ENCODE measurements around the gene GPR137B.

- no peak for TF ChIP-seq NONO (IDR thresholded peaks at IDR 0.05)
- TF ChIP-seq NONO (CRISPR knock-in tag; conservative IDR thresholded peaks at IDR 0.05), result no peak
- TF ChIP-seq NFYB (CRISPR knock-in tag; IDR thresholded peaks at IDR 0.05), result no peak
- no peak for TF ChIP-seq SKIL (CRISPR knock-in tag; IDR thresholded peaks at IDR 0.05; ENCODE audit: borderline replicate concordance)
- no peak for TF ChIP-seq ZNF530 (CRISPR knock-in tag; IDR thresholded peaks at IDR 0.05; ENCODE audit: low read depth)
- no peak for TF ChIP-seq MAX (IDR thresholded peaks at IDR 0.05)
- no peak for TF ChIP-seq RAD21 (CRISPR knock-in tag; IDR thresholded peaks at IDR 0.05)
- TF ChIP-seq FLYWCH1 (CRISPR knock-in tag; IDR thresholded peaks at IDR 0.05), result no peak
- TF ChIP-seq SP1 (IDR thresholded peaks at IDR 0.05), result no peak
- no peak for TF ChIP-seq SP1 (CRISPR knock-in tag; IDR thresholded peaks at IDR 0.05)
- no peak for TF ChIP-seq CEBPB (IDR thresholded peaks at IDR 0.05; ENCODE audit: borderline replicate concordance, low read depth, low read length)
- no peak for TF ChIP-seq ETV6 (CRISPR knock-in tag; conservative IDR thresholded peaks at IDR 0.05)
- TF ChIP-seq E2F1 (CRISPR knock-in tag; IDR thresholded peaks at IDR 0.05), result no peak
- TF ChIP-seq NFE2 (CRISPR knock-in tag; IDR thresholded peaks at IDR 0.05), result no peak
- no peak for TF ChIP-seq THAP8 (CRISPR knock-in tag; IDR thresholded peaks at IDR 0.05; ENCODE audit: borderline replicate concordance)
These were observed 12.5 kb downstream of the GPR137B start for GRCh38 chr1:236154671-236155398.

Measured in HepG2 (cell line).